Measurements from ENCODE around the gene MED9. TPM values are rescaled to one million over a fixed set of nuclear protein-coding genes. Genes with fewer than 3 reads are reported as not detected.
"Not testable (repeated sequence)": the region's sequence is repeated elsewhere in the genome, so short reads cannot be mapped to it uniquely, and the experiment has no call there.

Gene MED9
- total RNA-seq, 1 experiment from 2014 or later, result 13.1 TPM

DNA sequence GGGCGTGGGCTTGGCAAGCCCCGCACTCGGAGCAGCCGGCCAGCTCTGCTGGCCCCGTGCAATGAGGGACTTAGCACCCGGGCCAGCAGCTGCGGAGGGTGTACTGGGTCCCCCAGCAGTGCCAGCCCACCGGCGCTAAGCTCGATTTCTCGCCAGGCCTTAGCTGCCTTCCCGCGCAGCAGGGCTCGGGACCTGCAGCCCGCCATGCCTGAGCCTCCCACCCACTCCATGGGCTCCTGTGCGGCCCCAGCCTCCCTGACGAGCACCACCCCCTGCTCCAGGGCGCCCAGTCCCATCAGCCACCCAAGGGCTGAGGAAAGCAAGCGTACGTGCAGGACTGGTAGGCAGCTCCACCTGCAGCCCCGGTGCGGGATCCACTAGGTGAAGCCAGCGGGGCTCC is 9.6 kb downstream of the MED9 start:
- not testable (repeated sequence) for H3K27ac ChIP-seq; H3K4me1 ChIP-seq (replicated peaks); H3K9me3 ChIP-seq (replicated peaks); H3K4me3 ChIP-seq; DNase-seq (ENCODE audit: low read depth in 1 of 2, low spot score in 2 of 2); H3K27me3 ChIP-seq (replicated peaks)
- H3K36me3 ChIP-seq, result peaks cover 55% of the 10 kb centered on the region

DNA sequence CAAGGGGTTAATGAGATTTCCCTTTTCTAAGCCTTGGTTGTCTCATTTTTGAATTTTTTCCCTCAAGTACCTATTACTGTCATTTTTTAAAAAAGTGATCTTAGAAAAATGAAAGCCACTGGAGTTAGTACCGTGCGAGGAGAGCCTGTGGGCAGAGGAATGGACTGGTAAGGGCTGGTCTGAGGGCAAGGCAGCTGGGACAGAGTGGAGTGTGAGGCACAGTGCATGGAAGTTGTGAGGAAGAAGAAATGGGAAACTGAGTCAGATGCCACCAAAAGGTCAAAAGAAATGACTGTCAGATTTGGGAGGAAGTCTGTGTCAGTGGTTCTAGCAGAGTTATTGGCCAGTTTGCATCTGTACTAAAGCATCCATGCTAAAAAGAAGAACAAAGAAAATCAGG is 11.2 kb downstream of the MED9 start:
- H3K4me1 ChIP-seq (replicated peaks), result no peaks in the 10 kb centered on the region
- H3K9me3 ChIP-seq (replicated peaks), result no peaks in the 10 kb centered on the region
- no peak overlapping the region for H3K27ac ChIP-seq
- no peak for DNase-seq (ENCODE audit: low read depth in 1 of 2, low spot score in 2 of 2)
- no peaks in the 10 kb centered on the region for H3K27me3 ChIP-seq (replicated peaks)
- peaks cover 57% of the 10 kb centered on the region for H3K36me3 ChIP-seq
- no peak overlapping the region for H3K4me3 ChIP-seq

DNA sequence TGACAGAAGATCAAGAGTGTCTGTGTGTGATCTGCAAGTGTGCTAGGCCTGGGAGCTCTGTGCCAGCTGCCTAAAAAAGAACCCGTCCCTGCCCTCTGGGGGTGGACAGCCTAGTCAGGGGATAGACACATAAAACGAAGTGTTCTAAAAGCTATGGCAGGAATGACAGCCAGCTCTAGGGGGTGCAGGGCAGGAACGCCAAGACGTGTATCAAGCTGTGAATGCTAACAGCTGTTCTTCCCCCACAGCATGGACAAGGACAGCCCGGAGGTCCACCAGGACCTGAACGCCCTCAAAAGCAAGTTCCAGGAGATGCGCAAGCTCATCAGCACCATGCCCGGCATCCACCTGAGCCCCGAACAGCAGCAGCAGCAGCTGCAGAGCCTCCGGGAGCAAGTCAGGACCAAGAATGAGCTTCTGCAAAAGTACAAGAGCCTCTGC is 14.3 kb downstream of the MED9 start:
- H3K27me3 ChIP-seq (replicated peaks), result no peaks in the 10 kb centered on the region
- no peak overlapping the region for H3K27ac ChIP-seq
- H3K4me1 ChIP-seq (replicated peaks), result peaks cover 3% of the 10 kb centered on the region
- no peak overlapping the region for H3K4me3 ChIP-seq
- no peak for DNase-seq (ENCODE audit: low read depth in 1 of 2, low spot score in 2 of 2)
- peaks cover 60% of the 10 kb centered on the region for H3K36me3 ChIP-seq
- H3K9me3 ChIP-seq (replicated peaks), result peaks cover 4% of the 10 kb centered on the region

DNA sequence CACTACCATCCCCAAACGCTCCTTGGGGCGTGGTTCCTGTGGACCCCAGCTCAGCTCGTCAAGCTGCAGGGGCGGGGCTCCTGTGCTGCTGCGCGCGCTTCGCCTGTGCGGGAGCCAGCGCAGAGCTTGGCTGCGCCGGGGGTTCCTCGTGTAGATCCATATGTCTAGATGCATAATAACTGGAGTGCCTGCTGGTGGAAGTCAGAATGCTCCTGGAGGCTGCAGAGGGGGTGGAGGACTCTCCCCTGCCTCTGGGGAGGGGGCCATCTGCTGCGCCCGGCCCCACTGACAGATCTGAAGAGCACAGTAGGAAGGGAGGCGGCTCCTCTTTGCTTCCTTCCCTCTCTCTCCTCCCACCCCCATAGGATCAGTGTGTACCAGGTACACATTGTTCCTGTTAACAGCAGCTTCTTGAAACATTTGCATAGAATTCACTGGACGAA is 14.8 kb downstream of the MED9 start:
- no peak for DNase-seq (ENCODE audit: low read depth in 1 of 2, low spot score in 2 of 2)
- peaks cover 4% of the 10 kb centered on the region for H3K9me3 ChIP-seq (replicated peaks)
- H3K27ac ChIP-seq, result no peak overlapping the region
- no peaks in the 10 kb centered on the region for H3K27me3 ChIP-seq (replicated peaks)
- H3K4me1 ChIP-seq (replicated peaks), result peaks cover 5% of the 10 kb centered on the region
- no peak overlapping the region for H3K4me3 ChIP-seq
- peaks cover 60% of the 10 kb centered on the region for H3K36me3 ChIP-seq

DNA sequence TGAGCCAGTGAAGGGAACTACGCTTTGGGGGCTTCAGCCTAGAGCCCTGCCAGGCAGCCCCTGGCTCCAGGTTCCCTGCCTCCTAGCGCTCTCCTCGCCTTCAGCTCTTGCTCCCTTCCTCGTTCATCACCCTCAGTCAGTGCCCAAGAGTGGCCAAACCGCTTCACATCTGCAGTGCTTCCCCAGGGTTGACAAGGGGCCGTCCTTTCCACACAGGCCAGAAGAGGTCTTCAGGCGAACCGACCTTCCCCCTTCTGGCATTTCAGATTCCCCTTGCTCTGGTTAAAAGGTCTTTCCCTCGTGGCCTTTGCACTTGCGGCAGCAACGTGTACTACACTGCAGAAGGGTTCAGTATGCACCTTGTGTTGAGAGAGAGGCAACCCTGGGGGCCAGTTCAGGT is 15.3 kb downstream of the MED9 start:
- no peaks in the 10 kb centered on the region for H3K27me3 ChIP-seq (replicated peaks)
- no peak overlapping the region for H3K4me3 ChIP-seq
- H3K36me3 ChIP-seq, result peaks cover 60% of the 10 kb centered on the region
- no peak for DNase-seq (ENCODE audit: low read depth in 1 of 2, low spot score in 2 of 2)
- H3K9me3 ChIP-seq (replicated peaks), result peaks cover 4% of the 10 kb centered on the region
- H3K4me1 ChIP-seq (replicated peaks), result peaks cover 7% of the 10 kb centered on the region
- H3K27ac ChIP-seq, result no peak overlapping the region

DNA sequence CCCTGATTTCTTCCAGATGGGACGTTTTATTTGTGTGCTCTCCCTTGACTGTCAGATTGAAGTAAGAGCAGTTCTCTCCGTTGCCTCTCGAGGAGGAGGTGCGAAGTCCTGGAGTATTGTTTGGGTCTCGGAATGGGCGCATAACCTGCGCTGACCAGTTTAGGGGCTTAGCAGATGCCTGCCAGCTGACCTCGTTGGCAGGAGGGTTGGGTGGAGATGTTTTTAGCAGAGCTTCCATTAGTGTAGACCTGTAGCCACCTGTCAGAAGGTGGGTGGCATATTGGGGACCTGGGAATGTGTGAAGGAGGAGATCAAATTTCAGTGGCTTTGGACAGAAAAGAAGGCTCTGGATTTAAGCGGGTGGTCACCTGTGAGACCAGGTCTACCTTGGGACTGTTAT is 15.8 kb downstream of the MED9 start:
- Histone ChIP-seq H3K27me3 (replicated peaks) (no peaks in the 10 kb centered on the region), H3K4me1 (replicated peaks) (peaks cover 11% of the 10 kb centered on the region), H3K4me3 (no peak overlapping the region), H3K9me3 (replicated peaks) (peaks cover 4% of the 10 kb centered on the region), H3K36me3 (peaks cover 58% of the 10 kb centered on the region), H3K27ac (no peak overlapping the region)
- DNase-seq (ENCODE audit: low read depth in 1 of 2, low spot score in 2 of 2), result no peak

DNA sequence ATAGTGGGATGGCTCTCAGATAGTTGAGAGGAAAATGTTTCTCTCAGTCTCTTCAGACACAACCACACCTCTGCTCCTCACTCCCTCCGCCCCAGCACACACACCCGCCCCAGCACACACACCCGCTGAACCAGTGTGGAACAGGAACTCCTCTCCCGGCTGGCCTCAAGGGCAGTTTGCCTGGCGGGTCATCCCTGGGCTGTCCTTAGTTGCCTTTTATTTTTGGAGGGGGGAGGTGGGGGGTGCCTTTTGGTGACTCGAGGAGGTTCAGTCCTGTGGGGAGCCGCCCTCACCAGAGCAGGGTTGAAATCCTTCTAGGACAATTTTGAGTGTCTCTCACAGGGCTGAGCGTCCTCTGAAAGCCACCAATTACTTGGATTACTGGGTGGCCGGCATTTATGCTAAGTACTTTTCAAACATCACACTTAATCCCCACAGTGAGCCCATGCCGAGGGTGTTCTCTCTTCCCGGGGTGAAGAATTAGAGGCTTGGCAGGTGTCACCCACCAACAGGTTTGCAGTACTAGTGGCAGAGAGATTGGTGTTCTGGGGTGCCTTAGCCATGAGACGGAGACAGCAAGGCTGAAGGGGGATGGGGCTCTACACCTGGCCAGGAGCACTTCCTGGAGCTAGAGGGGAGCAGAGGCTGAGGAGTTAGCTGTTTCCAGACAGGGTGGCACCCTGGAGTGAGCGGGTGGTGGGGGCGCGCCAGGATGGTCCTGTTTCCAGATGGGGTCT is 16.6 kb downstream of the MED9 start:
- DNase-seq (ENCODE audit: low read depth in 1 of 2, low spot score in 2 of 2), result no peak
- Histone ChIP-seq H3K27me3 (replicated peaks) (no peaks in the 10 kb centered on the region), H3K27ac (no peak overlapping the region), H3K4me1 (replicated peaks) (peaks cover 11% of the 10 kb centered on the region), H3K4me3 (no peak overlapping the region), H3K36me3 (peaks cover 50% of the 10 kb centered on the region), H3K9me3 (replicated peaks) (peaks cover 4% of the 10 kb centered on the region)

DNA sequence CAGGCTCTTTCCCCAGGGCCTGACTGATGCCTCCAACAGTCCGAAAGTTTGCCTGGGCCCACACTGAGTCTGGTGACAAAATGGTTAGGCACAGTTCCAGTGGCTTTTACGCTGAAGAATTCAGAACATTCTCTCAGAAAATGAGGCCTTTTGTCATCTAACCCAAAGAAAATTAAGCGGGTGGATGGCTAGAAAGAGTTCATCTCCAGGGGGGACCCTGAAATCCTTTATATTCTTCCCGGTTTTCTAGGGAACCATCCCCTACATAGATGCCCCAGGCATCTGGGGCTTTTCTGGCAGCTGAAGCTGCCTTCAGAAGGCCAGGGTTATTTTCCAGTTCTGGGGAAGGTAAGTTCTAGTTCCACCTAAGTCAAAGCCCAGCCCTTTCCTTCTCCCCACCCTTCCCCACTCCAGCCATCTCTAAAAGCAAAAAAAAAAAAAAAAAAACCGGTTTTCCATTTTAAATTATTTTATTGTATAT is 17.2 kb downstream of the MED9 start:
- Histone ChIP-seq H3K4me3 (no peak overlapping the region), H3K27ac (no peak overlapping the region), H3K27me3 (replicated peaks) (no peaks in the 10 kb centered on the region), H3K4me1 (replicated peaks) (peaks cover 11% of the 10 kb centered on the region), H3K9me3 (replicated peaks) (peaks cover 4% of the 10 kb centered on the region), H3K36me3 (peaks cover 46% of the 10 kb centered on the region)
- no peak for DNase-seq (ENCODE audit: low read depth in 1 of 2, low spot score in 2 of 2)

DNA sequence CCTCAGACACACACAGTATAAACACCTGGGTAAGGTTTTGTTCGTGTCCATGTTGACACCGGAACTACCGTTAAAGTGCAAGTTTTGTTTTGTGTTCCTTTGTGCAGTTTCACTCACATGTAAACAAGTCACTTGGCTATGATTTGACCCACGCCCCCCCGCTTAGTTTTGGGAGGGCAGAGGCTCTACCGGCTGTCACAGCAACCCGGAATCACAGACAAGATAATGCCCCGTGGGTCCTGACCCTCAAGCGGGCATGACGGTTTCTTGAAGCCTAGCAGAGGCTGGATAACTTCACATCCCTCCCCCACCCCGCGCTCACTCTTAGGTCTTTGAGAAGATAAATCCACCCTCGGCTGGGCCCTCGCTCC is 17.7 kb downstream of the MED9 start:
- Histone ChIP-seq H3K4me3 (no peak overlapping the region), H3K27me3 (replicated peaks) (no peaks in the 10 kb centered on the region), H3K27ac (no peak overlapping the region), H3K9me3 (replicated peaks) (peaks cover 4% of the 10 kb centered on the region), H3K4me1 (replicated peaks) (peaks cover 11% of the 10 kb centered on the region), H3K36me3 (peaks cover 41% of the 10 kb centered on the region)
- DNase-seq (ENCODE audit: low read depth in 1 of 2, low spot score in 2 of 2), result no peak

DNA sequence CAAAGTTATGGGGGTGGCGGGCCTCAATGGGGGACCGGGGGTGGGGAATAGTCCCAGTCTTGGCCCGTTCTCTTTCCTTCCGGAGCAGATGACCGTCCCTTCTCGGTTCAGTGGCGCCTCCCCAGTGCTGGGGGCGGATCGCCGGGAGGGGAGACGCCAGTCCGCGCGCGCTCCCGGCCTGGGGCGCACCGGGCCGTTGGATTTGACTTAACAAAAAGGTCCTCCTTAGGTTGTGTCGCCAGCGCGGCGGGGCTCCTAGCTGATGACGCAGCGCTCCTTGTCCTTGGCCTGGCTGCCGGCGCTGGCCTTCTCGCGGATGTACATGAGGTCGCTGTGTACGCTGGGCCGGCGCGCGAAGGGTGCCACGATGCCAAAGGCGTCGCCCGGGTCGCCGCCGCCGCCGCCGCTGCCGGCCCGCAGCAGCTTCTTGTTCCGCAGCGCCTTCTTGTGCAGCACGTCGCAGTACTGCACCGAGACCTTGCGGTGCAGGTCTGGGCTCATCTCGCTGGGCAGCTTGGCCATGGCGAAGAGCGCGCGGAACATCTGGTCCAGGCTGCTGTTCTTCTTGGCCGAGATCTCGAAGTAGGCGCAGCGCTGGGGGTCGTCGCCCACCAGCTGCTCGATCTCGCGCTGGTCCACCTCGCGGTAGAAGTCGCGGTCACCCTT is 18.2 kb downstream of the MED9 start:
- no peak overlapping the region for H3K4me3 ChIP-seq
- H3K4me1 ChIP-seq (replicated peaks), result peaks cover 11% of the 10 kb centered on the region
- no peak overlapping the region for H3K27ac ChIP-seq
- H3K36me3 ChIP-seq, result peaks cover 36% of the 10 kb centered on the region
- H3K27me3 ChIP-seq (replicated peaks), result no peaks in the 10 kb centered on the region
- peaks cover 4% of the 10 kb centered on the region for H3K9me3 ChIP-seq (replicated peaks)
- no peak for DNase-seq (ENCODE audit: low read depth in 1 of 2, low spot score in 2 of 2)

DNA sequence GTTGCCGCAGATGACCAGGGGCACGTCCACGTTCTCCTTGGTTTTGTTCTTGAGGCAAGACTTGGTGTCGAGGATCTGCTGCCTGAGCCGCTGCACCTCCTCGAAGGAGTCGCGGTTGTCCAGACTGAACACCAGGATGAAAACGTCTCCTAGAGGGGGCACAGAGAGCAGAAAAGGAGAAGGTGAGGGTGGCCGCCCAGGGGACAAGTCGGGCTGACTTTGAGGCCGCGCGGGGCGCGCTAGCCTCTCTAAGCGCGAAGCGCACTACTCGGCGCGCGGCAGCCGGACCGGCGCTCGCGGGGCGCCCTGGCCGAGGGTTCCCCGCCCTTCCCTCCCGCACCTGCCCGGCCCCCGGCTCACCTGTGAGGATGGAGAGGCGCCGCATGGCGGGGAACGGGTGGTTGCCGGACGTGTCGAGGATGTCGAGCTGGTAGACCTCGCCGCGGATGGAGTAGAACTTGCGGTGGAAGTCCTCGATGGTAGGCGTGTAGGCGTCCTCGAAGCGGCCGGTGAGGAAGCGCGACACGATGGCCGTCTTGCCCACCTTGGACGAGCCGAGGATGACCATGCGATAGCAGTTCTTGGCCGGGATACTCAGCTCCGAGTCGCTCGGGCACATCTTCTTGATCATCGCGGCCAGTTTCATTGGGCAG is 18.9 kb downstream of the MED9 start:
- peaks cover 29% of the 10 kb centered on the region for H3K36me3 ChIP-seq
- no peaks in the 10 kb centered on the region for H3K27me3 ChIP-seq (replicated peaks)
- no peak for DNase-seq (ENCODE audit: low read depth in 1 of 2, low spot score in 2 of 2)
- H3K4me1 ChIP-seq (replicated peaks), result peaks cover 11% of the 10 kb centered on the region
- H3K9me3 ChIP-seq (replicated peaks), result peaks cover 4% of the 10 kb centered on the region
- peak overlapping the region; percentile 47 for H3K4me3 ChIP-seq
- no peak overlapping the region for H3K27ac ChIP-seq

DNA sequence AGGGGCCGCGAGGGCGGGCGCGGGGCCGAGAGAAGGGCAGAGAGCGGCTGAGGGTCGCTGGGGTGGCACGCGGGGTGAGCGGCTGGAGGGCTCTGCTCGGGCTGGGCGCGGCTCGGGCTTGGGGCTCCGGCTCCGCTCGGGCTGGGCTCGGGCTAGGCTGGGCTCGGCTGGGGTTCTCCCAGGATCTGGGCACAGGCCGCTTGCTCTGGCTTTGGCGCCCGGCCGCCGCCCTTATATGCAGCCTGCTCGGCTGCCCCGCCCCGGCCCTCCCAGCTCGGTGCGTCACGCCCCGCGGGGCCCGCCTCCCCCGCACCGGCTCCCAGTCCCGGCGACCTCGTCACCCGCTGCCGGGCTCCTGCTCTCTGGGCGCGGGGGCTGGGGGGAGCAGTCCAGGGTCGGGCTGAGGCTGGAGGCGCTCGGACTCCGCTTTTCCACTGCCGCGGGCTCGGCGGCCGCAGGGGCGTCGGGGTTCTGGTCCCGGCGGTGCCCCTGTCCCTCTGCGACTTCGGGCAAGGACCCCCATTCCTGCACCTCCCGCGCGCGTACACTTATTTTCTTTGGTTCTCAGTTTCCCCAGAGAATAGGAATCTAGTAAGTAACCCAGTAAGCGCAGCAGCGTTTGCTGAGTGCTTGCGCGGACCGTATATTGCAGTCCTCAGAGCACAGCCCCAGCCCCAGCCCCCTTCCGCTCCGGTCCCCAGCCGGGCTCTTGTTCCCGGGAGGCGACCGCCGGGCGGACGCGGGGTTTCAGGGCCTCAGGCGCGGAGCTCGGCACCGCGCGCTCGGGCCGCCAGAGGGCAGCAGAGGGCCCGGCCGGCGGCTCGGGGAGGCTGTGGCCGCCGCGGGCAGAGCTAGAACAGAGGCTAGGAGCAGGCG is 19.6 kb downstream of the MED9 start, which contains the start of gene RASD1:
TSS of gene RASD1 (minus strand) at position 207 of the 876 bp plus-strand sequence. CDS start 214 bp downstream, outside the sequence.
- Histone ChIP-seq H3K36me3 (peaks cover 22% of the 10 kb centered on the region), H3K4me1 (replicated peaks) (peaks cover 11% of the 10 kb centered on the region), H3K9me3 (replicated peaks) (peaks cover 4% of the 10 kb centered on the region), H3K27me3 (replicated peaks) (no peaks in the 10 kb centered on the region), H3K4me3 (peak within 1 kb of the TSS; percentile 47), H3K27ac (peak within 1 kb of the TSS; percentile 38; the same call in 1 of the 2 replicates)
- DNase-seq (ENCODE audit: low read depth in 1 of 2, low spot score in 2 of 2), result peak; percentile 85

Measured in SJSA1 (cell line).